WTC11 (cell line): Measurements from ENCODE around the gene SEL1L3. TPM values are rescaled to one million over a fixed set of nuclear protein-coding genes. Genes with fewer than 3 reads are reported as not detected.

Experiments used
- ATAC-seq: fragments of 200-7000 bp; cut with Tn5 transposase; 2 replicates; pipeline ENCODE4 v1.10.0; 2021; ENCODE audit warnings: mild to moderate bottlenecking, moderate library complexity
- CTCF ChIA-PET: fragments of 300-600 bp; sonication (Branson Sonifier 250); formaldehyde crosslinking; loops from one replicate; lab custom pipeline; 2021; ENCODE audit warnings: antibody characterized with exemption; lab: Charles Lee
- POLR2A ChIA-PET: fragments of 350-600 bp; sonication (Branson Sonifier 250); formaldehyde crosslinking; loops from one replicate; lab custom pipeline; 2021; ENCODE audit warnings: antibody characterized with exemption; lab: Charles Lee
- DNase-seq: peaks from one replicate; pipeline ENCODE4 v3.0.0; 2021; ENCODE audit warnings: low spot score
- H3K27ac Mint-ChIP-seq: 2 replicates; pipeline ENCODE4 v1.8.0; 2021; ENCODE audit warnings: mixed read lengths
- H3K27me3 Mint-ChIP-seq: 2 replicates; pipeline ENCODE4 v1.8.0; 2021; ENCODE audit warnings: low read depth, mild to moderate bottlenecking, moderate library complexity, mixed read lengths
- H3K36me3 Mint-ChIP-seq: 2 replicates; pipeline ENCODE4 v1.8.0; 2021; ENCODE audit warnings: mixed read lengths
- H3K4me1 Mint-ChIP-seq: 2 replicates; pipeline ENCODE4 v1.8.0; 2022; ENCODE audit warnings: mixed read lengths
- H3K4me3 Mint-ChIP-seq: 2 replicates; pipeline ENCODE4 v1.8.0; 2021; ENCODE audit warnings: mild to moderate bottlenecking, moderate library complexity, mixed read lengths
- H3K9me3 Mint-ChIP-seq: 2 replicates; pipeline ENCODE4 v1.8.0; 2021; ENCODE audit warnings: mixed read lengths
- CREM ChIP-seq: sonication (generic); formaldehyde crosslinking; IDR thresholded peaks from 2 replicates; pipeline ENCODE4 v1.8.1; 2022; ENCODE audit warnings: mild to moderate bottlenecking, missing genetic modification reagents, moderate library complexity
- EMX1 ChIP-seq: fragments of 250-450 bp; sonication (Bioruptor Pico); IDR thresholded peaks from 2 replicates; pipeline ENCODE4 v1.8.0; 2021; ENCODE audit warnings: mild to moderate bottlenecking
- FOXK1 ChIP-seq: sonication (generic); formaldehyde crosslinking; IDR thresholded peaks from 2 replicates; pipeline ENCODE4 v1.8.0; 2022; ENCODE audit warnings: mild to moderate bottlenecking, moderate library complexity, missing genetic modification reagents
- JAZF1 ChIP-seq: fragments of 250-450 bp; sonication (Bioruptor Pico); IDR thresholded peaks from 2 replicates; pipeline ENCODE4 v1.9.0; 2021; ENCODE audit warnings: moderate library complexity, mild to moderate bottlenecking, inconsistent platforms
- MXD4 ChIP-seq: fragments of 250-450 bp; sonication (Bioruptor Pico); IDR thresholded peaks from 2 replicates; pipeline ENCODE4 v1.8.0; 2021; ENCODE audit warnings: mild to moderate bottlenecking, moderate library complexity, borderline replicate concordance
- MYBL2 ChIP-seq: sonication (generic); formaldehyde crosslinking; IDR thresholded peaks from 2 replicates; pipeline ENCODE4 v1.8.1; 2023; ENCODE audit warnings: mild to moderate bottlenecking, moderate library complexity, missing genetic modification reagents
- NFATC4 ChIP-seq: fragments of 250-450 bp; sonication (Bioruptor Pico); IDR thresholded peaks from 2 replicates; pipeline ENCODE4 v1.9.0; 2021; ENCODE audit warnings: mild to moderate bottlenecking
- RELA ChIP-seq: sonication (generic); formaldehyde crosslinking; IDR thresholded peaks from 2 replicates; pipeline ENCODE4 v1.8.1; 2022; ENCODE audit warnings: missing genetic modification reagents, mild to moderate bottlenecking, borderline replicate concordance
- SOX15 ChIP-seq: fragments of 250-450 bp; sonication (Bioruptor Pico); IDR thresholded peaks from 2 replicates; pipeline ENCODE4 v1.9.0; 2021; ENCODE audit warnings: mild to moderate bottlenecking
- ZBTB21 ChIP-seq: sonication (generic); formaldehyde crosslinking; IDR thresholded peaks from 2 replicates; pipeline ENCODE4 v1.8.1; 2023; ENCODE audit warnings: mild to moderate bottlenecking, missing genetic modification reagents, borderline replicate concordance
- ZNF121 ChIP-seq: sonication (generic); formaldehyde crosslinking; IDR thresholded peaks from 2 replicates; pipeline ENCODE4 v1.8.0; 2023; ENCODE audit warnings: missing genetic modification reagents
- ZNF219 ChIP-seq: sonication (generic); formaldehyde crosslinking; IDR thresholded peaks from 2 replicates; pipeline ENCODE4 v1.8.0; 2023; ENCODE audit warnings: missing genetic modification reagents, mild to moderate bottlenecking, borderline replicate concordance
- total RNA-seq: library from RNA; stranded (reverse); gene quantifications from 3 replicates; pipeline ENCODE4 v1.2.3, GENCODE V29; 2021
- TF ChIP-seq, protein P1 (sequence below): fragments of 250-450 bp; sonication (Bioruptor Pico); conservative IDR thresholded peaks from 2 replicates; pipeline ENCODE4 v1.9.0; 2021; ENCODE audit warnings: mild to moderate bottlenecking
- TF ChIP-seq, protein P2 (sequence below): fragments of 250-450 bp; sonication (Bioruptor Pico); IDR thresholded peaks from 2 replicates; pipeline ENCODE4 v2.1.2; 2022; ENCODE audit warnings: mild to moderate bottlenecking, moderate library complexity
- TF ChIP-seq, protein P3 (sequence below): sonication (generic); formaldehyde crosslinking; IDR thresholded peaks from 2 replicates; pipeline ENCODE4 v1.8.0; 2023; ENCODE audit warnings: missing genetic modification reagents, mild to moderate bottlenecking, borderline replicate concordance
- TF ChIP-seq, protein P4 (sequence below): sonication (generic); formaldehyde crosslinking; IDR thresholded peaks from 2 replicates; pipeline ENCODE4 v1.8.1; 2023; ENCODE audit warnings: mild to moderate bottlenecking, moderate library complexity, missing genetic modification reagents
- TF ChIP-seq, protein P5 (sequence below): fragments of 250-450 bp; sonication (Bioruptor Pico); IDR thresholded peaks from 2 replicates; pipeline ENCODE4 v1.9.0; 2021; ENCODE audit warnings: mild to moderate bottlenecking, borderline replicate concordance
- TF ChIP-seq, protein P6 (sequence below): fragments of 250-450 bp; sonication (Bioruptor Pico); IDR thresholded peaks from 2 replicates; pipeline ENCODE4 v1.8.0; 2021; ENCODE audit warnings: mild to moderate bottlenecking

SEL1L3 gene
- total RNA-seq, 1 experiment from 2014 or later, result 31.5 TPM

DNA sequence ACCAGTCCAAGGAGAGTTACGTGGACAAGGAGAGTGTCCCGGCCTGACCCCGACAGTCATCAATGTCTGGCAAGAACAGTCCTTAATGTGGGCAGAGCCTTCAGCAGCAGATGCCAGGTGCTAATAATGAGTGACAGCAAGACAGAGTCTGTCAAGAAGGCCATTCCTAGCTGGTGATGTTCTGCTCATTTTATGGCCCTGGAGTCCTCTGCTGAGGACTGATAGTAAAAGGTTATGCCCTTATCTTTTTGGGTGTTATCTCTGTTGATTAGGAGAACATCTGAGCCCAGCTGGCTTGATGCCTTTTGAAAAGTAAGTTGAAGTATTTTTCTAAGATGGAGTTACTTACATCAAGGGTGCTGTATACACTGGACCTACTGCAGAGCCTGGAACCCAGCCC is 139.8 kb downstream of the SEL1L3 start:
- no peak for DNase-seq
- H3K27ac Mint-ChIP-seq, result no peak overlapping the region
- ChIA-PET CTCF (no interaction called here), POLR2A (no interaction called here)
- no peak for ATAC-seq
- H3K27me3 Mint-ChIP-seq, result no peaks in the 10 kb centered on the region
- H3K4me1 Mint-ChIP-seq, result no peaks in the 10 kb centered on the region
- TF ChIP-seq RELA (CRISPR knock-in tag), result no peak
- TF ChIP-seq, protein P1, sequence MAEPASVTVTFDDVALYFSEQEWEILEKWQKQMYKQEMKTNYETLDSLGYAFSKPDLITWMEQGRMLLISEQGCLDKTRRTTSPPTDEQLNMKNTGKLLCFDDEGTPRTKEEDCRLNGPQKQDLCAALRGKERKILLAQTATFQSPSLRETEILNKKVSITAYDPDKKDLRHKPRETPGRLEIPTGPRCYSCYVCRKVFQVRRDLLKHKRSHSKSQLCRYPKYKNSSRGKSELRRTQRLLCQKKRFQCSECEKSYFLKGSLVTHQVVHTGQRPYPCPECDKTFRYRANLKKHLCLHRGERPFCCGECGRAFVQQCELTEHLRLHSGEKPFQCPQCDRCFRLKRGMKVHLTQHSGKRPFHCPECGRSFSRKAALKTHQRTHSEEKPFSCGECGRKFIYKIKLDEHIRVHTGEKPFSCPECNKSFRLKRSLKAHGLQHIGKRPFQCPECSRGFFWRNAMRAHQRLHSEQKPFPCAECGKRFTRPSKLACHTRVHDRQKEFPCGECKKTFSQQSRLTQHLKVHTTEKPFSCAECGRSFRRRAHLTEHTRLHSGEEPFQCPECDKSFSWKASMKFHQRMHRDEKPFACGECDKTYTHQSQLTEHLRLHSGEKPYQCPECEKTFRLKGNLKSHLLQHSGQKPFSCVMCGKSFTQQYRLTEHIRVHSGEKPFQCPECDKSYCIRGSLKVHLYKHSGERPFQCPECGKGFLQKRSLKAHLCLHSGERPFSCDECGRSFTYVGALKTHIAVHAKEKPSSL (CRISPR knock-in tag), result no peak
- TF ChIP-seq, protein P2, sequence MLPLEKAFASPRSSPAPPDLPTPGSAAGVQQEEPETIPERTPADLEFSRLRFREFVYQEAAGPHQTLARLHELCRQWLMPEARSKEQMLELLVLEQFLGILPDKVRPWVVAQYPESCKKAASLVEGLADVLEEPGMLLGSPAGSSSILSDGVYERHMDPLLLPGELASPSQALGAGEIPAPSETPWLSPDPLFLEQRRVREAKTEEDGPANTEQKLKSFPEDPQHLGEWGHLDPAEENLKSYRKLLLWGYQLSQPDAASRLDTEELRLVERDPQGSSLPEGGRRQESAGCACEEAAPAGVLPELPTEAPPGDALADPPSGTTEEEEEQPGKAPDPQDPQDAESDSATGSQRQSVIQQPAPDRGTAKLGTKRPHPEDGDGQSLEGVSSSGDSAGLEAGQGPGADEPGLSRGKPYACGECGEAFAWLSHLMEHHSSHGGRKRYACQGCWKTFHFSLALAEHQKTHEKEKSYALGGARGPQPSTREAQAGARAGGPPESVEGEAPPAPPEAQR (CRISPR knock-in tag), result no peak
- TF ChIP-seq, protein P3, sequence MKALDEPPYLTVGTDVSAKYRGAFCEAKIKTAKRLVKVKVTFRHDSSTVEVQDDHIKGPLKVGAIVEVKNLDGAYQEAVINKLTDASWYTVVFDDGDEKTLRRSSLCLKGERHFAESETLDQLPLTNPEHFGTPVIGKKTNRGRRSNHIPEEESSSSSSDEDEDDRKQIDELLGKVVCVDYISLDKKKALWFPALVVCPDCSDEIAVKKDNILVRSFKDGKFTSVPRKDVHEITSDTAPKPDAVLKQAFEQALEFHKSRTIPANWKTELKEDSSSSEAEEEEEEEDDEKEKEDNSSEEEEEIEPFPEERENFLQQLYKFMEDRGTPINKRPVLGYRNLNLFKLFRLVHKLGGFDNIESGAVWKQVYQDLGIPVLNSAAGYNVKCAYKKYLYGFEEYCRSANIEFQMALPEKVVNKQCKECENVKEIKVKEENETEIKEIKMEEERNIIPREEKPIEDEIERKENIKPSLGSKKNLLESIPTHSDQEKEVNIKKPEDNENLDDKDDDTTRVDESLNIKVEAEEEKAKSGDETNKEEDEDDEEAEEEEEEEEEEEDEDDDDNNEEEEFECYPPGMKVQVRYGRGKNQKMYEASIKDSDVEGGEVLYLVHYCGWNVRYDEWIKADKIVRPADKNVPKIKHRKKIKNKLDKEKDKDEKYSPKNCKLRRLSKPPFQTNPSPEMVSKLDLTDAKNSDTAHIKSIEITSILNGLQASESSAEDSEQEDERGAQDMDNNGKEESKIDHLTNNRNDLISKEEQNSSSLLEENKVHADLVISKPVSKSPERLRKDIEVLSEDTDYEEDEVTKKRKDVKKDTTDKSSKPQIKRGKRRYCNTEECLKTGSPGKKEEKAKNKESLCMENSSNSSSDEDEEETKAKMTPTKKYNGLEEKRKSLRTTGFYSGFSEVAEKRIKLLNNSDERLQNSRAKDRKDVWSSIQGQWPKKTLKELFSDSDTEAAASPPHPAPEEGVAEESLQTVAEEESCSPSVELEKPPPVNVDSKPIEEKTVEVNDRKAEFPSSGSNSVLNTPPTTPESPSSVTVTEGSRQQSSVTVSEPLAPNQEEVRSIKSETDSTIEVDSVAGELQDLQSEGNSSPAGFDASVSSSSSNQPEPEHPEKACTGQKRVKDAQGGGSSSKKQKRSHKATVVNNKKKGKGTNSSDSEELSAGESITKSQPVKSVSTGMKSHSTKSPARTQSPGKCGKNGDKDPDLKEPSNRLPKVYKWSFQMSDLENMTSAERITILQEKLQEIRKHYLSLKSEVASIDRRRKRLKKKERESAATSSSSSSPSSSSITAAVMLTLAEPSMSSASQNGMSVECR (CRISPR knock-in tag), result no peak
- TF ChIP-seq JAZF1 (CRISPR knock-in tag), result no peak
- no peak for TF ChIP-seq ZNF219
- no peak for TF ChIP-seq EMX1 (CRISPR knock-in tag)
- no peak for TF ChIP-seq MXD4
- no peak for TF ChIP-seq ZBTB21 (CRISPR knock-in tag)
- no peak for TF ChIP-seq CREM (CRISPR knock-in tag)
- TF ChIP-seq SOX15 (CRISPR knock-in tag), result no peak
- TF ChIP-seq ZNF121, result no peak
- TF ChIP-seq, protein P4, sequence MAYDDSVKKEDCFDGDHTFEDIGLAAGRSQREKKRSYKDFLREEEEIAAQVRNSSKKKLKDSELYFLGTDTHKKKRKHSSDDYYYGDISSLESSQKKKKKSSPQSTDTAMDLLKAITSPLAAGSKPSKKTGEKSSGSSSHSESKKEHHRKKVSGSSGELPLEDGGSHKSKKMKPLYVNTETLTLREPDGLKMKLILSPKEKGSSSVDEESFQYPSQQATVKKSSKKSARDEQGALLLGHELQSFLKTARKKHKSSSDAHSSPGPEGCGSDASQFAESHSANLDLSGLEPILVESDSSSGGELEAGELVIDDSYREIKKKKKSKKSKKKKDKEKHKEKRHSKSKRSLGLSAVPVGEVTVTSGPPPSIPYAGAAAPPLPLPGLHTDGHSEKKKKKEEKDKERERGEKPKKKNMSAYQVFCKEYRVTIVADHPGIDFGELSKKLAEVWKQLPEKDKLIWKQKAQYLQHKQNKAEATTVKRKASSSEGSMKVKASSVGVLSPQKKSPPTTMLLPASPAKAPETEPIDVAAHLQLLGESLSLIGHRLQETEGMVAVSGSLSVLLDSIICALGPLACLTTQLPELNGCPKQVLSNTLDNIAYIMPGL (CRISPR knock-in tag), result no peak
- TF ChIP-seq, protein P5, sequence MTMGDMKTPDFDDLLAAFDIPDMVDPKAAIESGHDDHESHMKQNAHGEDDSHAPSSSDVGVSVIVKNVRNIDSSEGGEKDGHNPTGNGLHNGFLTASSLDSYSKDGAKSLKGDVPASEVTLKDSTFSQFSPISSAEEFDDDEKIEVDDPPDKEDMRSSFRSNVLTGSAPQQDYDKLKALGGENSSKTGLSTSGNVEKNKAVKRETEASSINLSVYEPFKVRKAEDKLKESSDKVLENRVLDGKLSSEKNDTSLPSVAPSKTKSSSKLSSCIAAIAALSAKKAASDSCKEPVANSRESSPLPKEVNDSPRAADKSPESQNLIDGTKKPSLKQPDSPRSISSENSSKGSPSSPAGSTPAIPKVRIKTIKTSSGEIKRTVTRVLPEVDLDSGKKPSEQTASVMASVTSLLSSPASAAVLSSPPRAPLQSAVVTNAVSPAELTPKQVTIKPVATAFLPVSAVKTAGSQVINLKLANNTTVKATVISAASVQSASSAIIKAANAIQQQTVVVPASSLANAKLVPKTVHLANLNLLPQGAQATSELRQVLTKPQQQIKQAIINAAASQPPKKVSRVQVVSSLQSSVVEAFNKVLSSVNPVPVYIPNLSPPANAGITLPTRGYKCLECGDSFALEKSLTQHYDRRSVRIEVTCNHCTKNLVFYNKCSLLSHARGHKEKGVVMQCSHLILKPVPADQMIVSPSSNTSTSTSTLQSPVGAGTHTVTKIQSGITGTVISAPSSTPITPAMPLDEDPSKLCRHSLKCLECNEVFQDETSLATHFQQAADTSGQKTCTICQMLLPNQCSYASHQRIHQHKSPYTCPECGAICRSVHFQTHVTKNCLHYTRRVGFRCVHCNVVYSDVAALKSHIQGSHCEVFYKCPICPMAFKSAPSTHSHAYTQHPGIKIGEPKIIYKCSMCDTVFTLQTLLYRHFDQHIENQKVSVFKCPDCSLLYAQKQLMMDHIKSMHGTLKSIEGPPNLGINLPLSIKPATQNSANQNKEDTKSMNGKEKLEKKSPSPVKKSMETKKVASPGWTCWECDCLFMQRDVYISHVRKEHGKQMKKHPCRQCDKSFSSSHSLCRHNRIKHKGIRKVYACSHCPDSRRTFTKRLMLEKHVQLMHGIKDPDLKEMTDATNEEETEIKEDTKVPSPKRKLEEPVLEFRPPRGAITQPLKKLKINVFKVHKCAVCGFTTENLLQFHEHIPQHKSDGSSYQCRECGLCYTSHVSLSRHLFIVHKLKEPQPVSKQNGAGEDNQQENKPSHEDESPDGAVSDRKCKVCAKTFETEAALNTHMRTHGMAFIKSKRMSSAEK (CRISPR knock-in tag), result no peak
- TF ChIP-seq, protein P6, sequence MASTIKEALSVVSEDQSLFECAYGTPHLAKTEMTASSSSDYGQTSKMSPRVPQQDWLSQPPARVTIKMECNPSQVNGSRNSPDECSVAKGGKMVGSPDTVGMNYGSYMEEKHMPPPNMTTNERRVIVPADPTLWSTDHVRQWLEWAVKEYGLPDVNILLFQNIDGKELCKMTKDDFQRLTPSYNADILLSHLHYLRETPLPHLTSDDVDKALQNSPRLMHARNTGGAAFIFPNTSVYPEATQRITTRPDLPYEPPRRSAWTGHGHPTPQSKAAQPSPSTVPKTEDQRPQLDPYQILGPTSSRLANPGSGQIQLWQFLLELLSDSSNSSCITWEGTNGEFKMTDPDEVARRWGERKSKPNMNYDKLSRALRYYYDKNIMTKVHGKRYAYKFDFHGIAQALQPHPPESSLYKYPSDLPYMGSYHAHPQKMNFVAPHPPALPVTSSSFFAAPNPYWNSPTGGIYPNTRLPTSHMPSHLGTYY (CRISPR knock-in tag), result no peak
- no peak for TF ChIP-seq NFATC4
- no peak for TF ChIP-seq FOXK1 (CRISPR knock-in tag)
- TF ChIP-seq MYBL2 (CRISPR knock-in tag), result no peak
- no peaks in the 10 kb centered on the region for H3K36me3 Mint-ChIP-seq
- H3K9me3 Mint-ChIP-seq, result peaks cover 9% of the 10 kb centered on the region
- H3K4me3 Mint-ChIP-seq, result no peak overlapping the region
